GM19099 (cell line): ENCODE measurements around the gene HSPH1.

ENCODE experiments used
- POLR2A ChIP-seq: IDR thresholded peaks from 3 replicates; pipeline ENCODE4 v1.6.1; 2011; ENCODE audit warnings: low read depth; ENCODE audit not compliant: insufficient read length; ENCODE audit errors: extremely low read depth

Gene HSPH1

GRCh38 chr13:31121379-31122140 lies 40.1 kb downstream of the HSPH1 start:
- no peak for TF ChIP-seq POLR2A

- TF ChIP-seq POLR2A = no peak
These were observed 41.6 kb downstream of the HSPH1 start for GRCh38 chr13:31119966-31120700.

GRCh38 chr13:31119526-31119925 lies 42.2 kb downstream of the HSPH1 start:
- TF ChIP-seq POLR2A = no peak

GRCh38 chr13:31116224-31116623 lies 45.5 kb downstream of the HSPH1 start:
- no peak for TF ChIP-seq POLR2A

- no peak for TF ChIP-seq POLR2A
These were observed 46.1 kb downstream of the HSPH1 start for GRCh38 chr13:31115616-31116015.

- TF ChIP-seq POLR2A = no peak
These were observed 47.1 kb downstream of the HSPH1 start for GRCh38 chr13:31114641-31115040.

GRCh38 chr13:31111136-31111535 lies 50.6 kb downstream of the HSPH1 start:
- no peak for TF ChIP-seq POLR2A

- no peak for TF ChIP-seq POLR2A
These were observed 51.1 kb downstream of the HSPH1 start for GRCh38 chr13:31110617-31111016.

- no peak for TF ChIP-seq POLR2A
These were observed 51.5 kb downstream of the HSPH1 start for GRCh38 chr13:31110169-31110568.

GRCh38 chr13:31107109-31107508 lies 54.6 kb downstream of the HSPH1 start:
- no peak for TF ChIP-seq POLR2A

GRCh38 chr13:31105856-31106255 lies 55.8 kb downstream of the HSPH1 start:
- TF ChIP-seq POLR2A = no peak

GRCh38 chr13:31105020-31105795 lies 56.5 kb downstream of the HSPH1 start:
- no peak for TF ChIP-seq POLR2A

GRCh38 chr13:31102905-31103304 lies 58.8 kb downstream of the HSPH1 start:
- no peak for TF ChIP-seq POLR2A

- no peak for TF ChIP-seq POLR2A
These were observed 60.1 kb downstream of the HSPH1 start for GRCh38 chr13:31101472-31102170.

GRCh38 chr13:31100721-31101120 lies 61.0 kb downstream of the HSPH1 start:
- TF ChIP-seq POLR2A = no peak
